GM18505 (cell line): Measurements from ENCODE around the gene KLHL25.

Experiments
- ATAC-seq: cut with Tn5 transposase; IDR thresholded peaks from one replicate; pipeline ENCODE4 v1.9.1; 2021; ENCODE audit not compliant: unreplicated experiment
- POLR2A ChIP-seq: IDR thresholded peaks from 4 replicates; pipeline ENCODE4 v1.6.1; 2011; ENCODE audit warnings: borderline replicate concordance; ENCODE audit not compliant: insufficient read depth, insufficient read length; ENCODE audit errors: extremely low read depth

Gene KLHL25

GRCh38 chr15:85777250-85778106 is 17.2 kb downstream of the KLHL25 start:
- no peak for ATAC-seq
- no peak for TF ChIP-seq POLR2A

GRCh38 chr15:85773970-85774369 is 20.8 kb downstream of the KLHL25 start:
- no peak for TF ChIP-seq POLR2A
- ATAC-seq: no peak

- ATAC-seq: no peak
- no peak for TF ChIP-seq POLR2A
These were observed 21.5 kb downstream of the KLHL25 start for GRCh38 chr15:85773249-85773648.

GRCh38 chr15:85772668-85773067 is 22.1 kb downstream of the KLHL25 start:
- no peak for TF ChIP-seq POLR2A
- ATAC-seq: no peak

- TF ChIP-seq POLR2A: no peak
- ATAC-seq: no peak
These were observed 22.8 kb downstream of the KLHL25 start for GRCh38 chr15:85771781-85772445.

GRCh38 chr15:85771271-85771670 is 23.5 kb downstream of the KLHL25 start:
- no peak for TF ChIP-seq POLR2A
- ATAC-seq: no peak

- no peak for ATAC-seq
These were observed 24.4 kb downstream of the KLHL25 start for GRCh38 chr15:85770096-85771041.

GRCh38 chr15:85769182-85769900 is 25.4 kb downstream of the KLHL25 start:
- no peak for TF ChIP-seq POLR2A
- ATAC-seq: no peak

More at GRCh38 chr15:85770096-85771041, 24.4 kb downstream of the KLHL25 start:
- no peak for TF ChIP-seq POLR2A

GRCh38 chr15:85768595-85769168 is 26.0 kb downstream of the KLHL25 start:
- ATAC-seq: no peak
- TF ChIP-seq POLR2A: no peak

- no peak for TF ChIP-seq POLR2A
- ATAC-seq: no peak
These were observed 26.8 kb downstream of the KLHL25 start for GRCh38 chr15:85767785-85768529.

GRCh38 chr15:85766001-85766831 is 28.5 kb downstream of the KLHL25 start:
- no peak for ATAC-seq
- no peak for TF ChIP-seq POLR2A
